HG03558 (cell line): ENCODE measurements around the gene SV2A.
"Not testable (repeated sequence)": the region's sequence is repeated elsewhere in the genome, so short reads cannot be mapped to it uniquely, and the experiment has no call there.

Source experiments
- ATAC-seq: cut with Tn5 transposase; IDR thresholded peaks from one replicate; pipeline ENCODE4 v1.9.1; 2021; ENCODE audit warnings: moderate number of reproducible peaks; ENCODE audit not compliant: unreplicated experiment; ENCODE audit errors: extremely low read depth

Gene SV2A, protein sequence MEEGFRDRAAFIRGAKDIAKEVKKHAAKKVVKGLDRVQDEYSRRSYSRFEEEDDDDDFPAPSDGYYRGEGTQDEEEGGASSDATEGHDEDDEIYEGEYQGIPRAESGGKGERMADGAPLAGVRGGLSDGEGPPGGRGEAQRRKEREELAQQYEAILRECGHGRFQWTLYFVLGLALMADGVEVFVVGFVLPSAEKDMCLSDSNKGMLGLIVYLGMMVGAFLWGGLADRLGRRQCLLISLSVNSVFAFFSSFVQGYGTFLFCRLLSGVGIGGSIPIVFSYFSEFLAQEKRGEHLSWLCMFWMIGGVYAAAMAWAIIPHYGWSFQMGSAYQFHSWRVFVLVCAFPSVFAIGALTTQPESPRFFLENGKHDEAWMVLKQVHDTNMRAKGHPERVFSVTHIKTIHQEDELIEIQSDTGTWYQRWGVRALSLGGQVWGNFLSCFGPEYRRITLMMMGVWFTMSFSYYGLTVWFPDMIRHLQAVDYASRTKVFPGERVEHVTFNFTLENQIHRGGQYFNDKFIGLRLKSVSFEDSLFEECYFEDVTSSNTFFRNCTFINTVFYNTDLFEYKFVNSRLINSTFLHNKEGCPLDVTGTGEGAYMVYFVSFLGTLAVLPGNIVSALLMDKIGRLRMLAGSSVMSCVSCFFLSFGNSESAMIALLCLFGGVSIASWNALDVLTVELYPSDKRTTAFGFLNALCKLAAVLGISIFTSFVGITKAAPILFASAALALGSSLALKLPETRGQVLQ

DNA sequence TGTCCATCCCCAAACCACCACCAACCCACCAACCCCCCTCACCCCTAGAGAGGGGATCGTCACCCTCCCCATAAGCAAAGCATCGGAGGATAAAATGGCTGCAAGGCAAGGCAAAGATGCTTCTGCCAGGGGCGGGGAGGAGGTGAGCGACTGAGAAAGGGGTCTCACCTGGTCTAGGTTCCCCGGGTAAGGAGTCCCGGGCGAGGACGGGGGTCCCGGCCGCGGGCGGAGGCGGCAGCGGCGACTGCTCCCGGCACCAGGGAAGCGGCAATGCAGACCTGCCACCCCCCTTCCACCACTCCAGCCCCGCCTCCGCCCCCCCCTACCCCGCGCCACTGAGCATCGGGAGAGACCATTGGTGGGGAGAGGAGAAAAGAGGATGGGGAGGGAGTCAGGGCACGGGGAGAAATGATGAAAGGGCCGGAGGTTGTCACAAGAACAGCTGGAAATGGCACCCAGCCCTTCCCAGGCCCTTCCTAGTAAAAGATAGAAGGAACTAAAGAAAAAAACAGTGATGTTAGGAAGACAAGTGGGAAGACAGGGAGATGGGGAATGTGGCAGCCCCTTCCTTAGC is at the start of gene SV2A:
Gene SV2A, minus strand, starts transcription at position 274 of the 574 bp plus-strand sequence. CDS start 4,004 bp downstream, outside the sequence.
- no peak for ATAC-seq

DNA sequence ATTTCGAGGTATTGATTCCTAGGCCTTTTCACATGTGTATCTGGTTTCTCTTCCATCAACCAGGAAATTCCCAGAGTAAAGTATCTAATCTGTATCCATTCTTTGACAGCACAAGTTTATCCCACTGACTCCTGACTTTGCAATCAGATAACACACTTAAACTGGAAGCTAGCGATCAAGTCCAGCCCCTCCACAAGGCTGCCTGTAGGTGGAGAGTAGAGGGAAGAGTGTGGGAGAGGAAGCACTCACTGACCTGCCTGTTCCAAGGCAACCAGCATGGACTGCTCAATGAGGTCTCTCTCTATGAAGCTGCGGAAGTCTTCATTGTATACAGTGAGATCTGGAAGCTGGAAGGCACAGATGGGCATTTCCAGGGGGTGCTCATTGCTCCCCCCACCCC is 49.4 kb upstream of the SV2A start:
- no peak for ATAC-seq

DNA sequence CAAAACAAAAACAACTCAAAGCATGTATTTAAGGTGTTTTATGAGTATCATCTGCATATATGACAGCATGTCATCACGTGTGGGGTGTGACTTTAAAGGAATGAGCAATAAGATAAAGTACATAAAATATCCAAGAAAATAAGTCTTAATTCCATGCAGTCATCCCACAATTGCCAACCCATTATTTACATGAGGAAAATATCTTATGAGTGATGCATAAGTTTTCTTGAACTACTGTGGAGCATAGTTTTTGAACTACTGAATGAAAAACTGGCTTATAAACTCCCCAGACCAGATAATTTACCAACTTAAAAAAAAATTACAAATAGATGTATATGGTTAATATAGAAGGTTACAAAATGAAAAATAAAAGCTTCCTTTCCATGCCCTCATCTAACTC is 48.8 kb upstream of the SV2A start:
- no peak for ATAC-seq

DNA sequence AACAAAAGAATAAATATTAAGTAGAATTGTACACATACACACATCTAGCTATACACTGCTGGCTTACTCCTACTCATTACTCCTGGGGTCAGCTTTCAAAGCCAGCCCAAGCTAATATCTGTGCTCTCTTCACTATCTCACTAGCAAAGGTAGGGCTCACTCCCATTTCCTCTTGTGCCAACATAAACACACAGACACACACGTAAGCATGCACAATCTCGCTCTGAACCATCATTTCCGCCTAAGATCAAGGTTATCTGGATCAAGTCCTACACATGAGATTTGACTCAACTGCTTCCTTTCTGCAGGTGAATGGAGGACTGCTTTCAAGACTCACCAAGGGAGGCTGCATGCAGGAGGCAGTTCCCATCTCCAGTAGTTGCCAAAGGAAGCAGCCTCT is 47.8 kb upstream of the SV2A start:
- no peak for ATAC-seq

DNA sequence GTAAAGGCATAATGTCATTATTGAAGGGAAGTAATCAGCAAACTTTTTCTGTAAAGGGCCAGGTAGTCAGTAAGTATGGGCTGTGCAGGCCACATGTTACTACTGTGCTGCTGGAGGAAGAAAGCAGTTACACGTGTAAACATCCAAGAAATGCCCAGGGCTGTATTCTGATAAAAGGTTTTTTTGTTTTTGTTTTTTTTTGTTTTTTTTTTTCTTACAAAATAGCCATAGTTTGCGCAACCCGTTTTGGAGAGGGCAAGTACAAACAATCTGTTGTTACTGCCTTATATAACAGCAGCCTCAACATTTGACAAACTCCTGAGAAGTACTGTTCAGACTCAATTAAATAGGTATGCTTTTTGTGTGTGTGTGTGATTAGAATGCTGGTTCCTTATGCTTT is 45.7 kb upstream of the SV2A start:
- no peak for ATAC-seq

DNA sequence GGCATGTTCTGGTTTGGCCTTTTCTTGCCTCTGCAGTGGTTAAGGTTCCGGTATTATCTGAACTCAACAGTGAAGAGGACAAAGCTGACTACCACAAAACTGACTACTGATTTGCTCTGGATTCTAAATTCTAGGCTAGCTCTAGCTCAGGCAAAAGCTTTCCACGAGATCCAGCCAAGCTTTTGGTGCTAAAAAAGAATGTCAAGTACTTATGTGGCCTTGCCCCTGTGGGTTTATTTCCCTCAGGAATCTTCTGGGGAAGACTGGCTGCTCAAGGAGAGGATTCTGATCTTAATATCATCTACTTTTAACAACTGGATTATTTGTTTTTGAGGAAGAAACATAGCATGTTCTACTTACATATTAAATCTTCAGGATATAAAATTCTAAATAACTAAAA is 45.1 kb upstream of the SV2A start:
- no peak for ATAC-seq

DNA sequence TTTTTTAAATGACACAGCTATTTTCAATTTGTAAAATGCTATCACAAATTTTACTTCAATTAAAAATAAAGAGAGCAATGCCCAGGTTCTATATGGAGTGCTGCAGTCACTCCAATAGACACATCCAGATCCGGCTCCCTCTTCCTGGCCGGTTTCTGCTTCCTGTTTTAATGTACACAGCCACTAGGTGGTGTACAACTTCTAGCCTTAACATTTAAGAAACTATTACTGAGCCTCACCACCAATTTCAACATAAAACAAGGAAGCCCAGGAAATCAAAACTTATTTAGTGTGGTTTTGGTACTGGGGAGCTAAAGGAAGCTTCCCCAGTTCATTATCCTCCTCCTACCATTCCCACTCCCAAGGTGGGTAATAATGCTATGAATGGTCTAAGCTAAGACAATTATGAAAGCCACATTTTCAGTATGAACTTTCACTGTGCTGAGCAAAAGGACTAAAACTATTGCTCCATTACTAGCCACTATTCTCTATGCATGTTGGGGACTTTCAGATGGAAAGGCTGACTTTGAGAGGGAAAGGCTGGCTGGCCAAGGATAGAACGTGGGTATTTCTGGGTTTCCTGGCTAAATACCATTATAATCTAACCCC is 44.5 kb upstream of the SV2A start:
- no peak for ATAC-seq

DNA sequence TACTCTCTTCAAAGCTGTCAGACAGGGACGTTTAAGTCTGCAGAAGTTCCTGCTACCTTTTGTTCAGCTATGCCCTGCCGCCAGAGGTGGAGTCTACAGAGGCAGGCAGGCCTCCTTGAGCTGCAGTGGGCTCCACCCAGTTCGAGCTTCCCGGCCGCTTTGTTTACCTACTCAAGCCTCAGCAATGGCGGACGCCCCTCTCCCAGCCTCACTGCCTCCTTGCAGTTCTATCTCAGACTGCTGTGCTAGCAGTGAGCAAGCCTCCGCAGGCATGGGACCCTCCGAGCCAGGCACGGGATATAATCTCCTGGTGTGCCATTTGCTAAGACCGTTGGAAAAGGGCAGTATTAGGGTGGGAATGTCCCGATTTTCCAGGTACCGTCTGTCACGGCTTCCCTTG is 39.9 kb upstream of the SV2A start:
- not testable (repeated sequence) for ATAC-seq

DNA sequence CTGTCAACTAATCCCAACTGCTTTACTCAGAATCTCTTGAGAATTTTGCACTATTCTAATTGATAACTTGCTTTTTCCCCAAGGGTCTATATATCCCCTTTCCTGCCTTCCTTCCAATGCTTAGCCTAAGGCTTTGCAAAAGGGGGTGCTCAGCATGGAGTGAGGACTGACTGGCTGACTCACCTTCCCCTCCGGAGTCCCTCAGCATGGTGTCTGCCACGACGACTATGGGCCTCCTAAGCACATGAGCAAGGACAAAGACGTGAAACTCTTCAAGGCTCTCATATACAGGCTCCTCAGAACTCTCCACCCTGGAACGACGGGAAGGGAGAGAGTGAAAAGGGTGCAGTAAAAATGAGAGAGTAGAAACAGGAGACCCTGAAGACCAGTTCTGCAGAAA is 32.3 kb upstream of the SV2A start:
- no peak for ATAC-seq

DNA sequence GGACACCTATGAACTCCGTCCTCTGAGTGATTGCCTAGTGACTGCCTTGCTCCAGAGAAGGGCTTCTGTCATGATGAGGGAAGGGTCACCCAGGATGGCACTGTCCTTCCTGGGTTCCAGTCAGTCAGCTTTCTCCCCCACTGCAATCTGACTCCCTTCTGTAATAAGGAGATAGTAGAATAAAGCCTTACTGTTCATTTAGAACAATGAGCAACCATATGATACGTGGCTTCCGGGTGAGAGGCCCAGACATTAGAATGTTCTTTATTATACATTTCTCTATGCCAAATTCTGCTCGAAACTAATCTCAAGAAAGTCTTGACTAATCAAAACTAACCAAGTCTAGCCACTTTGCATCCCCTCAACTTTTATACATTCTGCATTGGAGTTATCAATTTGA is 27.6 kb upstream of the SV2A start:
- ATAC-seq, result no peak

DNA sequence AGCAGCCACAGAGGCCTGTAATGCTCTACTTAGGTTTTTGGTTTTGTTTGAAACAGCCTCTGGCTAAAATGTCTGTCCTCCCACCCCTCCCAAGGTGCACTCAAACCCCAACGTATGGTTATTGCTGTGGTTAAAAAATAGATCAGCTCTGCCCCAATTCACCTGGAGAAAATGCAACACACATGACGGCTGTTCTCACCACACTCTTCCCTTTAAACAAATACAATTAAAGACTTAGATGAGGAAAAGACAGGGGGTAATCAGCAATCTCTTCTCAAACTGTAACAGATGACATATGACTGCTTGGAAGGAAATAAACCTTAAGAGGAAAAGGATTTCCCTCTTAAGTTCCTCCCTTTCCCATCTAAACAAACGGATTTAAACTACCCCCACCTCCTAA is 25.2 kb upstream of the SV2A start:
- no peak for ATAC-seq

DNA sequence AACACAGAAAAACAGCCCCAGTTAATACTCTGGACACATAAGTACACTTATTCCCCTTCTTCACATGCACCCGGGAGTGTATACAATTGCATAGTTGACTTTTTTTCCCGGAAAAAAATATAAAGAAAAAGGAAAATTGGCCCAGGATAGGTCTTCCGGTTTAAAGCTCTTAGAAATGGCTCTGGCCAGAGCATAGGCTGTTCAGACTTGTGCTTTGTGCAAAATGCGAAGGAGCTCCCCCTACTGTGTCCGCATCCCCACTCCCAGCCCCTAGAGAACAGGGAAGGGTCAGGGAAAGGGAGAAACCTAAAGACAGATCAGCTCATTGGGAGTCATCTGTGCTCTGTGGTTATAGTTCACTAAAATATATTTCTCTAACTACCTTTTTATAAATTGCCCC is 24.6 kb upstream of the SV2A start:
- ATAC-seq, result no peak

DNA sequence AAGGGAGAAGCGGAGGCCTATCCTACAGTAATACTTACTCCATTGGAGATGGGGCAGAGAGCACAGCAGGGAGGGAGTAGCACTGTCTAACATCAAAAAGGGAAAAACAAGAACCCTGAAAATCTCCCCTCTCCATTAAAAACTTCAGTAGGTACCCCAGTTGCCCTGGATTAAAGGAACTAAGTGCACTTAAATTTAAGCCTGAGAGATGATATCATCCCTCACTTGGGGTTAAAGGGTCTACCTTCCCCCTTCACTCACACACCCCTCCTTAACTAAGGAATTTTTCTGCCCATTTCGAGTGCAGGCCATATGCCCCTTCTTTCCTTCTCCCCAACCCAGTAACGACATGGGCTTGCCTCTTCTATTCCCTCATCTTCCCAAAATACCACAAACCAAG is 22.8 kb upstream of the SV2A start:
- ATAC-seq, result no peak

DNA sequence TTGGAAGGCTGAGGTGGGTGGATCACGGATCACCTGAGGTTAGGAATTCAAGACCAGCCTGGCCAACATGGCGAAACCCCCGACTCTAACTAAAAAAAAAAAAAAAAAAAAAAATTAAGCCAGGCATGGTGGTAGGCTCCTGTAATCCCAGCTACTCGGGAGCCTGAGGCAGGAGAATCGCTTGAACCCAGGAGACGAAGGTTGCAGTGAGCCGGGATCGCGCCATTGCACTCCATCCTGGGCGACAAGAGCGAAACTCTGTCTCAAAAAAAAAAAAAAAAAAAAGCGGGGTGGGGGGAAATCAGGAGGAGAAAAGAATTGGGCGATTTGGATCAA is 21.0 kb upstream of the SV2A start:
- ATAC-seq, result not testable (repeated sequence)

DNA sequence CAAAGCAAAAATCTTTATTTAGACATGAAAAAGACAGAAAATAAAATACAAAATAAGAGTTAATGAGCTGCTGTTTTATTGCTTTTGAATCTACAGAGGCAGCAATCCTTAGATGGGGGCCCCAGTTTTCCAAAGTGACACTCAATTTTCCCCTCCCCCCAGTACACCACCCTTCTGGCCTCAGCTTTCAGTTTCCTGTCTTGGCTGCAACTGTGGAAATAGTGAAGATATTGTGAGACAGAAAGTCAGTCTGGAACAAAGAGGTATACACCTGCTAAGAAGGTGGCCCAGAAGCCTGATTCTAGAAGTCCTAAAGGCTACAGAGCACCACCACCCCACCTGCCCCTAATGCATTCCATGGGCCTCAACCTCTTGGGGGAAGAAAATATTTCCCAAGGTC is 20.1 kb upstream of the SV2A start:
- ATAC-seq, result no peak

DNA sequence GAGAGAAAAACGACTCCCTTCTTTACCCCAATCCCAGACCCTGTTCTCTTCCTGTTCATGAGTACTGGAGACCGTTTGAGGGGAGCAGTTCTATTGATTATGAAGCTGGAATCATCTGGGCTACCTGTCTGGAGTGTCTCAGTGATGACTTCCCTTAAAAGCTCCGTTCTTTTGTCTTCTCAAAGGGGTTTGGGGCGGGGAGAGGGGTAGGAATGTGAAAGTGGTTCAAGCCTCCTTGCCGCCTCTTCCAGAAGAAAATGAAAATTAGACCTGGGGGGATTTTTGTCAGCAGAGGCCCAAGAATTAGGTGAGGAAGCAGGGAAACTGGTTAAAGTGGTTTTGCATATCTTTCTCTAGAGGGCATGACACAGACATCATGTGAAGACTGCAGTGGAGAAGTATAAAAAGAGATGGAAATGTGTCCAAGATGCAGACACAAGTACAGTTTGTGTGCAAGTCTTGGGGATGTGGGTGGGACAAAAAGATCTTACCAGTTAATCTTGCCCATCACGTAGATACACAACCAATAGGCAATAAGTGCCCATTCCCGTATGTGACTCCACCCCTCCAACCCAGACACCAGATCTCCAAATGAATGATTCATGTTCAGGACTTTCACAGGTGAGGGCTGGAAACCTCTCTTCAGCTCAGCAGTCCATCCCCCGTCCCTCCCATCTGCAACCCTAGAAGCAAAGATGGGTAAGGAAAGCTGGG is 19.5 kb upstream of the SV2A start:
- ATAC-seq, result no peak

DNA sequence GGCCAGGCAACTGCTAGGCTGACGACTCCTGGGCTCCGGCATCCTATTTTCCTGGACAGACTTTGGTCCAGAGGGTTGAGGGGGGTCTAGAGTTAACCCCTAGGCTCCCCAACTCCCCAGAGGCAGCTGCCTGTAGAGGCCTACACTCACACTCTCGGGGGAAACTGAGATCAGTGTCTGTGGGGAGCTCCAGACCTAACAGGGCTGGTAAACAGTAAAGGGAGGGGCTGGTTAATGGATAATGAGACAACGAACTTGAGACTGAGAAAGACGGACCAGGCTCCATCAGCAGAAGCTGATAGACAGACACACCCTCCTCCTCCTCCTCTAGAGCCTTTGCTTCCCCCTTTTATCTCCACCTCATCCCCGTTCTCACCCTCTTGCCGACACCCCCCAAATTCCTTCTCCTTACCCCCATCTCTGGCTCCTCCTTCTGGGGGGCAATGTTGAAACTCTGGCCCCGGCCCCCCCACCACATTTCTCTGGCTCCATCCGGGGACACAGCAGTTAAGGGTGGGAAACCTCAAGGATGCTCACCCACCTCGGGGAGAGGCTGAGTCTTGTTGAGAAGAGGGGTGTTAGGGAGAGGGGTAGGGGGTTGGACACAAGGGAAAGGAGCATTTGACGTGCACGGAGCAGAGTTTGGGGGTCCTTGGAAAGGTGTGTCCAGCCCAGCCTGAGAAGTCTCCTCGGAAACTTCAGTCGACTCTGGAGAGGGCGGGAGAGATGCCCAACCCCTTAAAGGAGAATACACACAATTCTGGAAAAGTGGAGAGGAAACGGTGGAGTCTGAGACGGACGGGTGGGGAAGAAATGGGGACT is 18.7 kb upstream of the SV2A start, which contains the start of gene MTMR11:
Gene MTMR11, minus strand, starts transcription at position 710 of the 822 bp plus-strand sequence. Its CDS starts 232 bp downstream, at position 478.
- no peak for ATAC-seq

DNA sequence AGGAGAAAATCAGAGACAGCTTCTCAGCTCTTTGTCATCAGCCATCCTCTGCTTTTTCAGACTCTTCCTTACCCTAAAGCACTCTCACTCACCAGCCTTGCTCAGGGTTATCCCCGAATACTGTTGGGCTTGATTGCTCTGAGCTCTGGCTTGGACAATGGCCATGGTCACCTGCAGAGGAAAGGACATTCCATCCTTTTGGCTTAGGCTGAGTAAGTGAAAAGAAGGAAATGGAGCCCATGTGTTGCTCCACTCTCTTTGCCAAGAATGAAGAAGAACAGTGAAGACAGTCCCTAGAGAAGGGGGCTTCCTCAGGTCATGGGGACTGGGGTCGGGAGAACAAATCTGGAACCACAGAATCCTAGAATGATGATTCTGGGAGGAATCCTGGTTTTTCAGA is 16.7 kb upstream of the SV2A start:
- ATAC-seq, result no peak

DNA sequence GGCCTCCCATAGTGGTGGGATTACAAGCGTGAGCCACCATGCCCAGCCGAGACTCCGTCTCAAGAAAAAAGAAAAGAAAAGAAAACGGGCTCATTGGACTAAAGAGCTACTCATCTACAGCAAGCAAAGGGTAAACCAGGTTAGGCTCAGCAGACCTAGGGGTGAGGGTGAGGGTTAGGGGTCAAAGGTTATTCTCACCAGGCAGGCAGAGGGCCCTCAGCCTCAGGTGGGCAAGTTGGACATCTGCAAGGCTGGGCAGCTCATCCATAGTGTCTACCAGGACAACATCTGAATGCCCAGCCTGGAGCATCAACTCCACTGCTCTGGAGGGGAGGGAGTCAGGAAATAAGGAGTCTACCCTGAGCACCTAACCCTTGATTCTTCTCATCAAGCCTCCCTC is 15.6 kb upstream of the SV2A start:
- ATAC-seq, result no peak

DNA sequence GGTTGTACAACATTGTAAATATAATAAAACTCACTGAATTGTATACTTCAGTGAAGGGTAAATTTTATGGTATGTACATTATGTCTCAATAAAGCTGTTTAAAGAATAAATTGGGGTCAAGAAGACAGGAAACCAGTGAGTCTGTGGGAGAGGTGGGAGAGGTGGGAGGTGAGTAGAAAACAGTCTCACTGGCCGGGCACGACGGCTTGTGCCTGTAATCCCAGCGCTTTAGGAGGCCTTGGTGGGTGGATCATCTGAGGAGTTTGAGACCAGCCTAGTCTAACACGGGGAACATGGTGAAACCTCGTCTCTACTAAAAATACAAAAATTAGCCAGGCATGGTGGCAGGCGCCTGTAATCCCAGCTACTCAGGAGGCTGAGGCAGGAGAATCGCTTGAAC is 14.8 kb upstream of the SV2A start:
- ATAC-seq, result no peak
